Liver (tissue), 9 donors: ENCODE measurements around the gene ATG10. TPM values are rescaled to one million over a fixed set of nuclear protein-coding genes. Genes with fewer than 3 reads are reported as not detected.

Experiments used
- DNase-seq: peaks from one replicate; pipeline ENCODE4 v3.0.0-alpha.2; 2017; ENCODE audit warnings: low spot score
- H3K27ac ChIP-seq, 2 donors: one replicate each; pipeline ENCODE4 v1.7.0; 2013; ENCODE audit warnings: inconsistent platforms in 2 of 2, low read length in 2 of 2, control low read depth in 1 of 2, low read depth in 1 of 2, mild to moderate bottlenecking in 1 of 2
- H3K27me3 ChIP-seq, 4 donors: one replicate each; pipeline versions ENCODE4 v1.6.1 to v1.7.0; 2013; ENCODE audit warnings: low read length in 3 of 4, inconsistent platforms in 1 of 4, mild to moderate bottlenecking in 1 of 4, moderate library complexity in 1 of 4; ENCODE audit not compliant: control insufficient read depth in 4 of 4, insufficient read depth in 4 of 4
- H3K36me3 ChIP-seq, 4 donors: one replicate each; pipeline versions ENCODE4 v1.6.1 to v1.7.0; 2013; ENCODE audit warnings: low read length in 3 of 4, mild to moderate bottlenecking in 3 of 4, low read depth in 1 of 4, moderate library complexity in 1 of 4; ENCODE audit not compliant: control insufficient read depth in 4 of 4, insufficient read depth in 3 of 4
- H3K4me1 ChIP-seq, 4 donors: one replicate each; pipeline versions ENCODE4 v1.6.1 to v1.7.0; 2013; ENCODE audit warnings: low read length in 3 of 4, mild to moderate bottlenecking in 3 of 4, moderate library complexity in 1 of 4; ENCODE audit not compliant: control insufficient read depth in 4 of 4, insufficient read depth in 4 of 4
- H3K4me3 ChIP-seq, 3 donors: one replicate each; pipeline versions ENCODE4 v1.6.1 to v1.7.0; 2013; ENCODE audit warnings: low read length in 3 of 3, control low read depth in 1 of 3, low read depth in 1 of 3, mild to moderate bottlenecking in 1 of 3
- H3K9ac ChIP-seq, 2 donors: one replicate each; pipeline ENCODE4 v1.7.0; 2013; ENCODE audit warnings: low read length in 2 of 2, mild to moderate bottlenecking in 2 of 2, moderate library complexity in 2 of 2, control low read depth in 1 of 2, low read depth in 1 of 2
- H3K9me3 ChIP-seq, 4 donors: one replicate each; pipeline versions ENCODE4 v1.6.1 to v1.7.0; 2013; ENCODE audit warnings: low read length in 3 of 4; ENCODE audit not compliant: control insufficient read depth in 4 of 4
- ATF3 ChIP-seq: IDR thresholded peaks from 2 replicates; pipeline ENCODE4 v1.6.1; 2016; ENCODE audit warnings: antibody characterized with exemption
- CTCF ChIP-seq: fragments of 150-350 bp; IDR thresholded peaks from 2 replicates; pipeline ENCODE4 v1.5.1; 2017; ENCODE audit warnings: improper control_type of control experiment, low read depth, low read length; ENCODE audit not compliant: missing input control
- EGR1 ChIP-seq, 2 donors: IDR thresholded peaks; 2 replicates each; pipeline ENCODE4 v1.6.1; 2016 to 2018; ENCODE audit warnings: antibody characterized with exemption in 2 of 2, low read depth in 2 of 2
- FOXA1 ChIP-seq: IDR thresholded peaks from 2 replicates; pipeline ENCODE4 v1.6.1; 2016; ENCODE audit warnings: antibody characterized with exemption
- FOXA2 ChIP-seq: IDR thresholded peaks from 2 replicates; pipeline ENCODE4 v1.6.1; 2016; ENCODE audit warnings: antibody characterized with exemption
- GABPA ChIP-seq, 2 donors: IDR thresholded peaks in 1 of 2; conservative IDR thresholded peaks in 1 of 2; 2 replicates each; pipeline ENCODE4 v1.6.1; 2016; ENCODE audit warnings: antibody characterized with exemption in 2 of 2, mild to moderate bottlenecking in 1 of 2, moderate library complexity in 1 of 2
- HNF4A ChIP-seq, 2 donors: conservative IDR thresholded peaks; 2 replicates each; pipeline ENCODE4 v1.6.1; 2016; ENCODE audit warnings: antibody characterized with exemption in 2 of 2, mild to moderate bottlenecking in 2 of 2
- HNF4G ChIP-seq: IDR thresholded peaks from 2 replicates; pipeline ENCODE4 v1.6.1; 2016; ENCODE audit warnings: antibody characterized with exemption
- JUND ChIP-seq, 2 donors: IDR thresholded peaks; 2 replicates each; pipeline ENCODE4 v1.6.1; 2016; ENCODE audit warnings: antibody characterized with exemption in 2 of 2
- MAX ChIP-seq: IDR thresholded peaks from 2 replicates; pipeline ENCODE4 v1.6.1; 2016; ENCODE audit warnings: antibody characterized with exemption
- NR2F2 ChIP-seq: IDR thresholded peaks from 2 replicates; pipeline ENCODE4 v1.6.1; 2016; ENCODE audit warnings: antibody characterized with exemption
- RAD21 ChIP-seq, 2 donors: IDR thresholded peaks; 2 replicates each; pipeline ENCODE4 v1.6.1; 2016; ENCODE audit warnings: antibody characterized with exemption in 2 of 2, mild to moderate bottlenecking in 2 of 2
- REST ChIP-seq: IDR thresholded peaks from 2 replicates; pipeline ENCODE4 v1.6.1; 2016; ENCODE audit warnings: antibody characterized with exemption, mild to moderate bottlenecking
- RXRA ChIP-seq, 2 donors: IDR thresholded peaks; 2 replicates each; pipeline ENCODE4 v1.6.1; 2017 to 2018; ENCODE audit warnings: antibody characterized with exemption in 2 of 2, mild to moderate bottlenecking in 1 of 2
- SP1 ChIP-seq: IDR thresholded peaks from 2 replicates; pipeline ENCODE4 v1.6.1; 2018; ENCODE audit warnings: antibody characterized with exemption, mild to moderate bottlenecking
- TAF1 ChIP-seq: conservative IDR thresholded peaks from 2 replicates; pipeline ENCODE4 v1.6.1; 2016; ENCODE audit warnings: antibody characterized with exemption, mild to moderate bottlenecking
- YY1 ChIP-seq: IDR thresholded peaks from 2 replicates; pipeline ENCODE4 v1.6.1; 2016; ENCODE audit warnings: antibody characterized with exemption, mild to moderate bottlenecking
- ZBTB33 ChIP-seq: IDR thresholded peaks from 2 replicates; pipeline ENCODE4 v1.6.1; 2016; ENCODE audit warnings: antibody characterized with exemption
- whole genome bisulfite sequencing: extraction: QIAGEN DNeasy Blood & Tissue Kit; methylation state at CpG from one replicate; pipeline ENCODE4 v1.1.7; 2013; 5-methylcytosine and 5-hydroxymethylcytosine counted together
- polyA plus RNA-seq, 2 donors: library from polyadenylated mRNA; stranded (reverse) in 1 of 2; unstranded in 1 of 2; fragments of 200-250 nt in 1 of 2; fragments of >200 nt in 1 of 2; fragmentation: Nextera tagmentation in 1 of 2; extraction: Ambion mirVana in 1 of 2; gene quantifications; one replicate each; pipeline versions ENCODE4 v1.2.1 to v1.2.3, GENCODE V29; 2013 to 2015
- total RNA-seq, 2 donors: library from RNA; depleted of rRNA; stranded (reverse); fragments of >200 nt; gene quantifications; one replicate each; pipeline ENCODE4 v1.2.3, GENCODE V29; 2014
- donor health status: healthy.
- donor health status: healthy.
- donor health status: healthy.
- donor health status: healthy.
- donor health status: healthy.

Gene ATG10
- total and polyA plus RNA-seq, 4 donors: 3.1 to 7.8 (median 7.4) TPM

GRCh38 chr5:82115858-82116257, 144.0 kb downstream of the ATG10 start:
- no peak for DNase-seq
- TF ChIP-seq FOXA1 (no peak), JUND (IDR thresholded peaks at IDR 0.05) (no peak), SP1 (no peak), NR2F2 (no peak), YY1 (no peak), RXRA (IDR thresholded peaks at IDR 0.05) (no peak), FOXA2 (no peak)

GRCh38 chr5:82119889-82120288, 148.1 kb downstream of the ATG10 start:
- Histone ChIP-seq H3K36me3 (no peaks in the 10 kb centered on the region), H3K9me3 (no peaks in the 10 kb centered on the region), H3K4me1 (no peaks in the 10 kb centered on the region), H3K27ac (no peak overlapping the region), H3K27me3 (no peaks in the 10 kb centered on the region), H3K4me3 (no peak overlapping the region), H3K9ac (no peak overlapping the region)
- TF ChIP-seq JUND (IDR thresholded peaks at IDR 0.05): no peak
- DNase-seq: no peak
- 88% methylated on average over 4 of the region's 4 CpGs for WGBS

More at GRCh38 chr5:82115858-82116257, 144.0 kb downstream of the ATG10 start:
- 100% methylated on average over 1 of the region's 1 CpG for WGBS
- no peaks in the 10 kb centered on the region for H3K36me3 ChIP-seq
- no peak overlapping the region for H3K4me3 ChIP-seq
- H3K9ac ChIP-seq: no peak overlapping the region
- H3K27ac ChIP-seq: no peak overlapping the region
- H3K27me3 ChIP-seq: no peaks in the 10 kb centered on the region
- H3K9me3 ChIP-seq: no peaks in the 10 kb centered on the region
- H3K4me1 ChIP-seq: no peaks in the 10 kb centered on the region

- Histone ChIP-seq H3K36me3 (no peaks in the 10 kb centered on the region), H3K27me3 (no peaks in the 10 kb centered on the region), H3K9me3 (no peaks in the 10 kb centered on the region), H3K27ac (no peak overlapping the region), H3K4me1 (no peaks in the 10 kb centered on the region), H3K4me3 (no peak overlapping the region), H3K9ac (no peak overlapping the region)
- TF ChIP-seq YY1 (no peak), ZBTB33 (no peak), TAF1 (no peak), FOXA2 (no peak), NR2F2 (no peak), EGR1 (IDR thresholded peaks at IDR 0.05; ENCODE audit: low read depth in 2 of 2) (no peak), RAD21 (IDR thresholded peaks at IDR 0.05) (no peak), REST (no peak), SP1 (no peak), JUND (IDR thresholded peaks at IDR 0.05) (no peak), GABPA (IDR thresholded peaks at IDR 0.05 in 1 of 2, conservative IDR thresholded peaks at IDR 0.05 in 1 of 2) (no peak), HNF4A (conservative IDR thresholded peaks at IDR 0.05) (no peak), FOXA1 (no peak), HNF4G (no peak), ATF3 (no peak), CTCF (no peak), RXRA (IDR thresholded peaks at IDR 0.05) (no peak), MAX (no peak)
- no peak for DNase-seq
- 94% methylated on average over 13 of the region's 13 CpGs for WGBS
Observed at GRCh38 chr5:82129723-82130285, 158.0 kb downstream of the ATG10 start.
